ENCODE results near the gene CCND1. TPM values are rescaled to one million over a fixed set of nuclear protein-coding genes. Genes with fewer than 3 reads are reported as not detected.

The CCND1 gene
- total RNA-seq, 4 donors from 2014 or later = 108 to 259 (median 168) TPM

GRCh38 chr11:69664901-69665300 lies 23.9 kb downstream of the CCND1 start:
- H3K9me3 ChIP-seq = no peaks in the 10 kb centered on the region
- H3K27me3 ChIP-seq = no peaks in the 10 kb centered on the region
- TF ChIP-seq POLR2A (IDR thresholded peaks at IDR 0.05) (no peak), EP300 (IDR thresholded peaks at IDR 0.05) (no peak), CTCF (IDR thresholded peaks at IDR 0.05) (no peak)
- 86 to 94% methylated on average over 8 of the region's 8 CpGs for WGBS, 2 donors
- no peak for DNase-seq (ENCODE audit: low spot score in 2 of 2)
- no peak overlapping the region for H3K4me3 ChIP-seq
- peaks cover 0 to 89% (median 0%) of the 10 kb centered on the region in 3 donors for H3K36me3 ChIP-seq
- no peak overlapping the region for H3K27ac ChIP-seq
- H3K4me1 ChIP-seq = peaks cover 0 to 2% (median 0%) of the 10 kb centered on the region in 4 donors

DNA sequence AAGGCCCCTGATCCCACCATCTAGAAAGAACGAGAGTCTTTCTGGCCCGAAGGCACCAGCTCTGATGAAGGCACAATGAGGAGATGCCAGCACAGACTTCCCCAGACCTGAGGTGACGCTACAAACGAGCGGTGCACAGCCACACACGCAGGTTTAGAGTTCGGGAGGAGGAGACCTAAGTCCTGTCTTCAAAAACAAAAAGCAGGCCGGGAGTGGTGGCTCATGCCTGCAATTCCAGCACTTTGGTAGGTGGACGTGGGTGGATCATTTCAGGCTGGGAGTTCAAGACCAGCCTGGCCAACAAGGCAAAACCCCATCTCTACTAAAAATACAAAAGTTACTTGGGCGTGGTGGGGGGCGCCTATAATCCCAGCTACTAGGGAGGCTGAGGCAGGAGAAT lies 24.7 kb downstream of the CCND1 start:
- Histone ChIP-seq H3K36me3 (peaks cover 0 to 91% (median 2%) of the 10 kb centered on the region in 3 donors), H3K27me3 (no peaks in the 10 kb centered on the region), H3K4me3 (no peak overlapping the region), H3K9me3 (no peaks in the 10 kb centered on the region), H3K27ac (no peak overlapping the region), H3K4me1 (peaks cover 0 to 9% (median 4%) of the 10 kb centered on the region in 4 donors)
- WGBS, 2 donors = 86% methylated on average over 11 of the region's 11 CpGs
- TF ChIP-seq EP300 (IDR thresholded peaks at IDR 0.05) (no peak), CTCF (IDR thresholded peaks at IDR 0.05) (no peak), POLR2A (IDR thresholded peaks at IDR 0.05) (no peak)
- DNase-seq (ENCODE audit: low spot score in 2 of 2) = no peak

DNA sequence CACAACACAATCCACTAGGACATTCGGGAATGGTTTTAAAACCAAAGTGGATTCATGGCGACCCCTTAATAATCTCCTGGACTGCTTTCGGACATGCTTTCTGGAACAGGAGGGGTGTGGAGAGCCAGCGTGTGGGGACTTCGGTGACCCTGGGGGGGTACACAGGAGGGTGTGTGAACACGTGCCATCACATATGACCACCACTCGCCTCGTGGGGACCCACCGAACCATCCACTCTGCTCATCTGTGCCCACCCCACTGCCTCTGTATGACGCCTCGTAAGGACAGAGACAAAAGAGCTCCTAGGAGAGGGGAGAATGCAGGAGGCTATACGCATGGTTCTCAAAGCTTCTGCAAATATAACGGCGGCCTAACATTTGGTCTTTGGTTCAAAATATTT lies 25.3 kb downstream of the CCND1 start:
- no peak for TF ChIP-seq CTCF (IDR thresholded peaks at IDR 0.05)
- peaks cover 0 to 91% (median 8%) of the 10 kb centered on the region in 3 donors for H3K36me3 ChIP-seq

GRCh38 chr11:69666752-69667536 lies 26.0 kb downstream of the CCND1 start:
- 86 to 90% methylated on average over 32 to 33 of the region's 33 CpGs for WGBS, 2 donors
- Histone ChIP-seq H3K4me1 (peaks cover 0 to 9% (median 4%) of the 10 kb centered on the region in 4 donors), H3K27ac (no peak overlapping the region), H3K27me3 (no peaks in the 10 kb centered on the region), H3K4me3 (no peak overlapping the region), H3K36me3 (peaks cover 0 to 93% (median 13%) of the 10 kb centered on the region in 3 donors), H3K9me3 (no peaks in the 10 kb centered on the region)
- no peak for DNase-seq (ENCODE audit: low spot score in 2 of 2)
- TF ChIP-seq EP300 (IDR thresholded peaks at IDR 0.05) = no peak

More for the DNA sequence above, 25.3 kb downstream of the CCND1 start:
- Histone ChIP-seq H3K4me3 (no peak overlapping the region), H3K9me3 (no peaks in the 10 kb centered on the region), H3K27me3 (no peaks in the 10 kb centered on the region), H3K27ac (no peak overlapping the region), H3K4me1 (peaks cover 0 to 9% (median 4%) of the 10 kb centered on the region in 4 donors)
- no peak for DNase-seq (ENCODE audit: low spot score in 2 of 2)
- 92% methylated on average over 14 of the region's 14 CpGs for WGBS, 2 donors

- no peak overlapping the region for H3K27ac ChIP-seq
- TF ChIP-seq EP300 (IDR thresholded peaks at IDR 0.05) = no peak
- no peak for TF ChIP-seq CTCF (IDR thresholded peaks at IDR 0.05)
- TF ChIP-seq POLR2A (IDR thresholded peaks at IDR 0.05) = no peak
- H3K9me3 ChIP-seq = no peaks in the 10 kb centered on the region
- 86 to 87% methylated on average over 26 of the region's 26 CpGs for WGBS, 2 donors
- DNase-seq (ENCODE audit: low spot score in 2 of 2) = no peak
- H3K27me3 ChIP-seq = no peaks in the 10 kb centered on the region
- no peak overlapping the region for H3K4me3 ChIP-seq
- peaks cover 0 to 93% (median 14%) of the 10 kb centered on the region in 3 donors for H3K36me3 ChIP-seq
- peaks cover 0 to 14% (median 4%) of the 10 kb centered on the region in 4 donors for H3K4me1 ChIP-seq
Measured at GRCh38 chr11:69667619-69668604, 27.0 kb downstream of the CCND1 start.
